ENCODE measurements around the gene NHS.
"Not testable (repeated sequence)": the region's sequence is repeated elsewhere in the genome, so short reads cannot be mapped to it uniquely, and the experiment has no call there.

Gene NHS

DNA sequence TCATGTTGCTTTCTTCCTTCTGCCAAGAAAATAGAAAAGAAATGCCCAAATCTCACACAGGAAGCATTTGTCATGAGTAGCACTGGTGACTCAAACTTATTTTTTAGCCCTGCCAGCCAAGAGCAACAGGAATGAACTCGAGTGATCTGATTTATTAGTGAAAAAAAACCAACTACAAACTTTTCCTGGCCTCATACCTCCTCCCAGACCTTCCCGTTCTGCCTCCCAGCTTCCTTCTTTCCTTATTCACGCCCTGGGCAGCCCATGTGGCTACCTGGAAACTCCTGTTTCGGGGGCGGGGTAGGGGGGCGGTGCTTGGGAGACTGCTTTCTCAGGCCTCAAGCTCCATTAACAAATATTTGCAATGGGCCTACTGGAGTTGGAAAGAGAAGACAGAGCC, 178.5 kb downstream of the NHS start:
- H3K4me1 Mint-ChIP-seq (ENCODE audit: low read depth): peaks cover 8% of the 10 kb centered on the region
- no peak overlapping the region for H3K4me3 Mint-ChIP-seq
- H3K27me3 Mint-ChIP-seq: no peaks in the 10 kb centered on the region
- H3K36me3 Mint-ChIP-seq: no peaks in the 10 kb centered on the region
- H3K9me3 Mint-ChIP-seq (ENCODE audit: low read depth): no peaks in the 10 kb centered on the region
- no peak overlapping the region for H3K27ac Mint-ChIP-seq

DNA sequence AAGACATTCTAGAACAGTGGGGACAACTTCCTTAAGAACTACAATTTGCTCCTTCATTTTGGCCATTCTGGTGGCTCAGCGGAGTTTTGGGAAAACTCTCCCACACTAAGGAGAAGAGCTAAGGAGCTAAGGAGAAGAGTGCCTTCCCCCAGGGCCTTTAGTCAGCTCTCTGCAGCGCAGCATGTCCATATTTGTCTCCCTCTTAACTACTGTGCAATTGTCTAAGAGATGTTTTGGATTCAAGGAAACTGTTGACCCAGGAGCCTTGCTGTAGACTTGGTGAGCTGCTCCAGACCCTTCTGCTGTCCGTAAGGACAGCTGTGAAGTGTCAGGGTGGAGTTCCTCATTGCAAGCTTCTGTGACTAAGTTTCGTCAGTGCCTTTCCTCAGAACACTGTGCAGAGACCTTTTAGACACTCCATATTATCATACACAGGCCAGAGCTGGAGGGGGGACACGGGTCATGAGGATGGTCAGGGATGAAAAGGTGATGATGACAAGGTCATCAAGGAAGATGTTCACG, 179.0 kb downstream of the NHS start:
- Mint-ChIP-seq H3K9me3 (ENCODE audit: low read depth) (no peaks in the 10 kb centered on the region), H3K4me3 (no peak overlapping the region), H3K36me3 (no peaks in the 10 kb centered on the region), H3K4me1 (ENCODE audit: low read depth) (peaks cover 6% of the 10 kb centered on the region), H3K27ac (no peak overlapping the region), H3K27me3 (no peaks in the 10 kb centered on the region)

DNA sequence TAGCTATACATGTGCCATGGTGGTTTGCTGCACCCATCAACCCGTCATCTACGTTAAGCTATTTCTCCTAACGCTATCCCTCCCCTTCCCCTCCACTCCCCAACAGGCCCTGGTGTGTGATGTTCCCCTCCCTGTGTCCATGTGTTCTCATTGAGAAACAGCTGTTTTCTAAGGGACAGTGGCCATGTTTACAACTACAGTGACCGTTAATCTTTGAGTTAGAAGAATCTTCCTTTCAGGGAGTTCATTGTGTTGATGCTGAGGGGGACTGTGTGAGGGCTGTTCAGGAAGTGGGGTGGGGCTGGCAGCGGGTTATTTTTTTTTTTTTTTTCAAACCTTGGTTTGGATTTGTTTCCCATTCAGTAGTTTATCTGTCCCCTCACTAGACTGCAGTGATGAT, 179.9 kb downstream of the NHS start:
- H3K9me3 Mint-ChIP-seq (ENCODE audit: low read depth): no peaks in the 10 kb centered on the region
- H3K4me3 Mint-ChIP-seq: no peak overlapping the region
- H3K4me1 Mint-ChIP-seq (ENCODE audit: low read depth): no peaks in the 10 kb centered on the region
- H3K27me3 Mint-ChIP-seq: no peaks in the 10 kb centered on the region
- H3K36me3 Mint-ChIP-seq: no peaks in the 10 kb centered on the region
- no peak overlapping the region for H3K27ac Mint-ChIP-seq

- Mint-ChIP-seq H3K9me3 (ENCODE audit: low read depth) (no peaks in the 10 kb centered on the region), H3K4me3 (no peak overlapping the region), H3K36me3 (no peaks in the 10 kb centered on the region), H3K27me3 (no peaks in the 10 kb centered on the region), H3K4me1 (ENCODE audit: low read depth) (no peaks in the 10 kb centered on the region), H3K27ac (no peak overlapping the region)
Measured at GRCh38 chrX:17555846-17556245, 180.8 kb downstream of the NHS start.

GRCh38 chrX:17559728-17560379, 184.9 kb downstream of the NHS start:
- peaks cover 11% of the 10 kb centered on the region for H3K4me1 Mint-ChIP-seq (ENCODE audit: low read depth)
- H3K27ac Mint-ChIP-seq: no peak overlapping the region
- H3K36me3 Mint-ChIP-seq: no peaks in the 10 kb centered on the region
- H3K4me3 Mint-ChIP-seq: no peak overlapping the region
- H3K27me3 Mint-ChIP-seq: no peaks in the 10 kb centered on the region
- no peaks in the 10 kb centered on the region for H3K9me3 Mint-ChIP-seq (ENCODE audit: low read depth)

GRCh38 chrX:17560385-17560784, 185.4 kb downstream of the NHS start:
- Mint-ChIP-seq H3K9me3 (ENCODE audit: low read depth) (no peaks in the 10 kb centered on the region), H3K27ac (no peak overlapping the region), H3K36me3 (no peaks in the 10 kb centered on the region), H3K4me3 (no peak overlapping the region), H3K4me1 (ENCODE audit: low read depth) (peaks cover 11% of the 10 kb centered on the region), H3K27me3 (no peaks in the 10 kb centered on the region)

DNA sequence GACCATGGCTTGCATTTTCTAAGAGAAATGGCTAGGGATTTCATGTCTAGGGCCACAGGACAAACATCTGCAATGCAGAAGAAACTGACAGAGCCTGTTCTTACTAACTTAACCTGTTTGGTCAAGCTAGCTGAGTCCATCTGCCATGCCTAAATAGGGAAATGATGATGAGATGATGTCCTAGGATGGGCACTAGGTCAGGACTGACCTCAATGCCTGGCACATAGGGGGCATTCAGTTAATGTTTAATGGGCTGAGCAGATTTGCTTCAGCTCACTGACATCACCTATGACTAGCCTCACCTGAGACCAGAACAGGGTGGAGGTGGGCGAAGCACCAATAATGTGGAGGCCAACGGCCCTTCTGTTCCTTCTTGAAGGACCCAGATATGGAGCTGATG, 188.1 kb downstream of the NHS start:
- peaks cover 11% of the 10 kb centered on the region for H3K4me1 Mint-ChIP-seq (ENCODE audit: low read depth)
- no peaks in the 10 kb centered on the region for H3K36me3 Mint-ChIP-seq
- no peak overlapping the region for H3K27ac Mint-ChIP-seq
- H3K9me3 Mint-ChIP-seq (ENCODE audit: low read depth): no peaks in the 10 kb centered on the region
- H3K27me3 Mint-ChIP-seq: no peaks in the 10 kb centered on the region
- H3K4me3 Mint-ChIP-seq: no peak overlapping the region

DNA sequence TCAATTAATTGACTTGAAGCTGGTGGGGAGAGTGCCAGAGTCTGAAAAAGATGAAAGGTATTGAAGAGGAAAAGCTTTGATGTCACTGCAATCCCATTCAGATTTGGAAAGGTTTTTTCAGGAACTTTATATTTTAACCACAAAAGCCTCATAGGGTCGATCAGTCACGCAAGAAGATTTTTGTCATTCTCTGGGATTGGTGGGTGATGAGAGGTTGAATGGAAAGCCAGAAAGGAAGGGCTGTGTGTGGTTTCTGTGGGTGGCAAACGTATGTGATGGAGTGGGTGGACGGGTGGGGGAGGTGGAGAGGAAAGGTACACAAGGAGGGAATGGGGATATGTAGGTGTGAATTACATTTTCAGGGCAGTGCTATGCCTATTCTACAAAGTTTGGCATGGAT, 188.5 kb downstream of the NHS start:
- no peaks in the 10 kb centered on the region for H3K27me3 Mint-ChIP-seq
- H3K27ac Mint-ChIP-seq: no peak overlapping the region
- H3K4me3 Mint-ChIP-seq: no peak overlapping the region

DNA sequence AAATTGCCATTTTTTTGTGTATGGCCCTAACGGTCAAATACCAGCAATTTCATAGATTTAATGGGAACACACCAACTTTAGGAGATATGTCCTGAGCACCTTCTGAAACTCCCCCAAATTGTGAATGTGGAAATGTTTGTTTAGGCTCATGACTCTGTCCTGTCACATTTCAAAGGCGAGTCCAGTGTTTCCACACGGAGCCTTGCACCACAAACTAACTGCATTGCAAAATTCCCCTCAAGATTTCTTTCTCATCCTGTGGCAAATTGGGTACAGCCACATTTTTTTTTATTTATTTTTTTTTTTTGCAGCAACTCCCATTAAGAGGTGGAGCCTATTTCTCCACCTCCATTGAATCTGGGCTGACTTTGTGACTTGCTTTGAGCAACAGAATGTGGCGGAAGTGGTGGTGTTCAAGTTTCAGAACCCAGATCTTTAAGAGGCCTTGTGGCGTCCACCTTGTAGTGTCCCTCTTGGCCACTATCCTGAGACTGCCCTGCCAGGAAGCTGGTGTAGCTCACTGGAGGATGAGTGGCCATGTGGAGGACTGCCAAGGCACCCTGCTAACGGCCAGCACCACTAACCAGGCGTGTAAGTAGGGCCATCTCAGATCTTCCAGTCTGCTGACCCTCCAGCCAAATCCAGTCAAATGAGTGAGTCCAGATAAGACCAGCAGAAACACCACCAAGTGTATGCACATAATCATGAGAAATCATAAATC, 189.8 kb downstream of the NHS start:
- no peaks in the 10 kb centered on the region for H3K27me3 Mint-ChIP-seq

More for the DNA sequence above, 188.5 kb downstream of the NHS start:
- H3K36me3 Mint-ChIP-seq: no peaks in the 10 kb centered on the region
- no peaks in the 10 kb centered on the region for H3K9me3 Mint-ChIP-seq (ENCODE audit: low read depth)
- H3K4me1 Mint-ChIP-seq (ENCODE audit: low read depth): peaks cover 11% of the 10 kb centered on the region

DNA sequence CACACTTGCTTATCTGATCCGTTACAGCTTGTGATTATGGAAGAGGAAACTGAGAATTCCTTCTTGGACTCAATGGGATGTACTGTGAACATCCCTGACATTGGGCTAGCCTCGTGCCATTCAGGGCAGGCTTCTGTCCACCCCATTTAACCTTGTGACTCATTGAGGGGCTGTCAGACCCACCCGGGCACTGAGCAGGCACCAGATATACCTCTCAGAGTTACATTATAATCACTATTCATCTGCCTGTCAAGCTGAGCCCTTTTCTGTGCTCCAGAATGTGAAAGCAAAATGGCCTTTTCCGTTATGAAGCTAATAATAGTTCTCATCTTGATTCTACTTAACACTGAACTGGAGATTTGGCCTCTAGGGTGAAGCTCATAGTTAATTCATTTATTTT, 191.7 kb downstream of the NHS start:
- H3K27ac Mint-ChIP-seq: no peak overlapping the region
- peaks cover 16% of the 10 kb centered on the region for H3K4me1 Mint-ChIP-seq (ENCODE audit: low read depth)
- no peaks in the 10 kb centered on the region for H3K27me3 Mint-ChIP-seq
- no peaks in the 10 kb centered on the region for H3K9me3 Mint-ChIP-seq (ENCODE audit: low read depth)
- no peaks in the 10 kb centered on the region for H3K36me3 Mint-ChIP-seq
- no peak overlapping the region for H3K4me3 Mint-ChIP-seq

More for the DNA sequence above, 189.8 kb downstream of the NHS start:
- peaks cover 14% of the 10 kb centered on the region for H3K4me1 Mint-ChIP-seq (ENCODE audit: low read depth)
- H3K4me3 Mint-ChIP-seq: no peak overlapping the region
- no peak overlapping the region for H3K27ac Mint-ChIP-seq
- no peaks in the 10 kb centered on the region for H3K9me3 Mint-ChIP-seq (ENCODE audit: low read depth)
- H3K36me3 Mint-ChIP-seq: no peaks in the 10 kb centered on the region

- Mint-ChIP-seq H3K4me3 (no peak overlapping the region), H3K36me3 (no peaks in the 10 kb centered on the region), H3K9me3 (ENCODE audit: low read depth) (no peaks in the 10 kb centered on the region), H3K27ac (no peak overlapping the region), H3K27me3 (no peaks in the 10 kb centered on the region), H3K4me1 (ENCODE audit: low read depth) (peaks cover 16% of the 10 kb centered on the region)
Measured at GRCh38 chrX:17567187-17567586, 192.2 kb downstream of the NHS start.

- H3K36me3 Mint-ChIP-seq: no peaks in the 10 kb centered on the region
- H3K27me3 Mint-ChIP-seq: no peaks in the 10 kb centered on the region
- no peaks in the 10 kb centered on the region for H3K9me3 Mint-ChIP-seq (ENCODE audit: low read depth)
- H3K4me3 Mint-ChIP-seq: no peak overlapping the region
- no peak overlapping the region for H3K27ac Mint-ChIP-seq
- H3K4me1 Mint-ChIP-seq (ENCODE audit: low read depth): peaks cover 14% of the 10 kb centered on the region
Measured at GRCh38 chrX:17567821-17568220, 192.8 kb downstream of the NHS start.

GRCh38 chrX:17568804-17569203, 193.8 kb downstream of the NHS start:
- H3K36me3 Mint-ChIP-seq; H3K4me3 Mint-ChIP-seq; H3K9me3 Mint-ChIP-seq (ENCODE audit: low read depth); H3K4me1 Mint-ChIP-seq (ENCODE audit: low read depth); H3K27me3 Mint-ChIP-seq; H3K27ac Mint-ChIP-seq: not testable (repeated sequence)

GRCh38 chrX:17579026-17579425, 204.0 kb downstream of the NHS start:
- no peaks in the 10 kb centered on the region for H3K9me3 Mint-ChIP-seq (ENCODE audit: low read depth)
- no peaks in the 10 kb centered on the region for H3K27me3 Mint-ChIP-seq
- no peaks in the 10 kb centered on the region for H3K4me1 Mint-ChIP-seq (ENCODE audit: low read depth)
- H3K4me3 Mint-ChIP-seq: no peak overlapping the region
- H3K27ac Mint-ChIP-seq: no peak overlapping the region
- no peaks in the 10 kb centered on the region for H3K36me3 Mint-ChIP-seq

- H3K4me3 Mint-ChIP-seq: no peak overlapping the region
- H3K27ac Mint-ChIP-seq: no peak overlapping the region
- no peaks in the 10 kb centered on the region for H3K4me1 Mint-ChIP-seq (ENCODE audit: low read depth)
- no peaks in the 10 kb centered on the region for H3K9me3 Mint-ChIP-seq (ENCODE audit: low read depth)
- H3K27me3 Mint-ChIP-seq: no peaks in the 10 kb centered on the region
- H3K36me3 Mint-ChIP-seq: no peaks in the 10 kb centered on the region
Measured at GRCh38 chrX:17580539-17581152, 205.6 kb downstream of the NHS start.

Measured in activated naive CD8-positive, alpha-beta T cell (primary cell).